ENCODE measurements around the gene TMCC1.
"Not testable (repeated sequence)": the region's sequence is repeated elsewhere in the genome, so short reads cannot be mapped to it uniquely, and the experiment has no call there.

Gene TMCC1

GRCh38 chr3:129892486-129892856 is 1.0 kb downstream of the TMCC1 start:
- no peak for DNase-seq

- no peak for DNase-seq
These were observed 2.6 kb downstream of the TMCC1 start for GRCh38 chr3:129890891-129891290.

DNA sequence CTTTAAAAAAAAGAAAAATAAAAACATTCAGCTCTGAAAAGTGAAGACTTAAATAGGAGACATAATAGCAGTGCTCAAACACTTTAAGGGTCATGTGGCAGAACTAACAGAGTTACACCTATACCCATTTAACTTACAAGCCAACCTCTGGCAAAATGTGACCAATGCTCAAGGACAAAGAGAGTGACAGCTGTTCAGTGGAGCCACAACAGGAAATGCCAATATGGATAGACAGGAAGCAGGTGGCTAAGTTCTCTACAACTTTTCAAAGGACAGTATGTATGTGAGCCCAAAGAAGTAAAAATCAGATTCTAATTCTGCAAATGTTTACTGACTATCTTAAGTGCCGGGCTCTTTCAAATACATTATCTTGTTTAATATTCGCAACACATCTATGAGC is 3.4 kb downstream of the TMCC1 start:
- no peak for DNase-seq

DNA sequence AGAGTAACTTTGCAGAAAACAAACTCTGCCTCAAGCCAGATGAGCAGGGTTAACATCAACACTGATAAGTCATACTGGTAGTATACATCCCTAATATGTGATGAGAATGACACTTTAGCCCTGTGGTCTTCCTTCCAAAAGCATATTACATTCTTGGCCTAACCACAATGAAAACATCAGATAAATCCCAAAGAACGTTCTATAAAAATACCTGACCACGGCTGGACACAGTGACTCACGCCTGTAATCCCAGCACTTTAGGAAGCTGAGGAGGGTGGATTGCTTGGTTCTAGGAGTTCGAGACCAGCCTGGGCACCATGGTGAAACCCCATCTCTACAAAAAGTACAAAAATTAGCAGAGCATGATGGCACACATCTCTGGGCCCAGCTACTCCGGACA is 4.7 kb downstream of the TMCC1 start:
- no peak for DNase-seq

GRCh38 chr3:129881261-129881660 is 12.2 kb downstream of the TMCC1 start:
- DNase-seq, result no peak

GRCh38 chr3:129878355-129878754 is 15.2 kb downstream of the TMCC1 start:
- no peak for DNase-seq

GRCh38 chr3:129874479-129874878 is 19.0 kb downstream of the TMCC1 start:
- DNase-seq, result not testable (repeated sequence)

DNA sequence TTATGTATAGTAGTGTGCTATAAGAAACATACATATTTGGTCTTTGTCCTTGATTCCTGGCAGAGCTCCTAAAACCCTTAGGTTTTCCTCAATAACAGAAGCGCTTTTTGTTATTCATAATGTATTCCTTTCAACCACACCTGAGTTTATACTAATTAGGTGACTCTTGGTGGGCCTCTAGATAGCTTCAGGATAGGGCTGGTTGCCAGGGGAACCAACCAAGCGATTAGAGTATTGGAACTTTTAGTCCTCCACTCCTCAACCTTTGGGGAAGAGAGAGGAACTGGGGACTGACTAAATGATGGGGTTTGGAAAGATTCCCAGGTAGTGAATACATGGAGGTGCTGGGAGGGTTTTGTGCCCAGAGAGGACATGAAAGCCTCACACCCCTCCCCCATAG is 24.6 kb downstream of the TMCC1 start:
- DNase-seq, result no peak

DNA sequence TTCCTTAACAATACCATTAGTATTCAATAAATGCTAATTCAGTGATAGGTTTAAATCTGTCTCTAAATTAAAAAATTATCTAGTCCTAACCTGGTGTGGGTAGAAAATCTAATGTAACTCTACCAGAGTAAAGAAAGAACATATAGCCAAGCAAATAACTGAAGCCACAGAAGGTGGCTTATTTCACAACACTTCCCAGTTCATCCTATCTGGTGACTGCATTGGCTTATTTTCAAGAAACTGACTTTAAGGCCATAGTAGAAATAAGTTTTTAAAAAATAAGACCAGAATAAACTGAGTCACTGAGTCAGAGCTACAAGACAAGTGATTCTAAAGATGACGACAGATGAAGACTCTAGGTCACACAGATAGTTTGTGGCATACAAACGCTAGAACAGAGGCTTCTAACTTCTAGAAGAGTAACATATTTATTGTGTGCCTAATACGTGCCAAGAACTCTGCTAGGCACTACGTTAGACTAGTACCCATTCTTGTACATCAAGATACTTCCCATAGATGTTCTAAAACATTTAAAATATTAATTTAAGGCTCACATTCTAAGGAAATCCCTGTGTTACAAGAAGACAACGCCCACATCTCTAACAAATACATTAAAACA is 25.9 kb downstream of the TMCC1 start:
- no peak for DNase-seq

- DNase-seq, result no peak
These were observed 27.7 kb downstream of the TMCC1 start for GRCh38 chr3:129865806-129866205.

GRCh38 chr3:129864519-129864918 is 29.0 kb downstream of the TMCC1 start:
- no peak for DNase-seq

DNA sequence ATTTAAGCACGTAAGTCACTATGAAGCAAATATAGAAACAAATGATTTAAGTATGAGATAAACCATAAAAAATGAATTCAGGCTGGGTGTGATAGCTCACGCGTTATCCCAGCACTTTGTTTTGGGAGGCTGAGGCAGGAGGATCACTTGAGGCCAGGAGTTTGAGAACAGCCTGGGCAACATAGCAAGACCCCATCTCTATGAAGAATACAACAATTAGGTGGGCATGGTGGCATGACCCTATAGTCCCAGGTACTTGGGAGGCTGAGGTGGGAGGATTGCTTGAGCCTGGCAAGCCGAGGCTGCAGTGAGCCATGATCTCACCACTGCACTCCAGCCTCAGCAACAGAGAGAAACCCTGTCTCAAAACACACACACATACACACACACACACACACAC is 34.2 kb downstream of the TMCC1 start:
- DNase-seq, result no peak

GRCh38 chr3:129857899-129858298 is 35.6 kb downstream of the TMCC1 start:
- no peak for DNase-seq

GRCh38 chr3:129856790-129857189 is 36.7 kb downstream of the TMCC1 start:
- not testable (repeated sequence) for DNase-seq

DNA sequence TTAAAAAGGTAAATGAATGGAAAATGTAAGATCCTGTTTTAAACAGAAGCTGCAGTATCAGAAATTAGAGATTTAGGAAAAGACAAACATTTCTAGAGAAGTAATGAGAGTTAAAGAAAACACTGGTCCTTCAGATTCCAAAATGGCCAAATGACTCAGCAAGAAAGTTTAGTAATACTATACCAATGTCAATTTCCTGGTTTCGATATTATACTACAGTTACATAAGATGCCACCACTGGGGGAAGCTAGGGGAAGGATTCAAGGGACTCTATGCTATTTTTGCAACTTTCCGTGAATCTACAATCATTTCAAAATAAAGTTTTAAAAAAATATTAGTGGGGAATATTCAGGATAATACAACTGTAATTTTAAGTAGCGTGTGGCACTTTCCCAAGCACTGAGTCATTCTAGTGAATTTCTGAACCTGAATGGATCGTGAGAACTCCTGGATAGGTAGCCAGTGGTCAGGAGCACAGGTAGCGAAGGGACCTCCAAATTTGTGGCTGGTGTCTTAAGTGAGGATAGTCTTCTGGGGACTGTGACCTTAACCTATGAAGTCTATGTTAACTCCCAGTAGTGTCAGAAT is 37.6 kb downstream of the TMCC1 start:
- no peak for DNase-seq

GRCh38 chr3:129855170-129855831 is 38.2 kb downstream of the TMCC1 start:
- no peak for DNase-seq

- DNase-seq, result no peak
These were observed 39.1 kb downstream of the TMCC1 start for GRCh38 chr3:129854460-129854859.

GRCh38 chr3:129845956-129846355 is 47.6 kb downstream of the TMCC1 start:
- DNase-seq, result no peak

DNA sequence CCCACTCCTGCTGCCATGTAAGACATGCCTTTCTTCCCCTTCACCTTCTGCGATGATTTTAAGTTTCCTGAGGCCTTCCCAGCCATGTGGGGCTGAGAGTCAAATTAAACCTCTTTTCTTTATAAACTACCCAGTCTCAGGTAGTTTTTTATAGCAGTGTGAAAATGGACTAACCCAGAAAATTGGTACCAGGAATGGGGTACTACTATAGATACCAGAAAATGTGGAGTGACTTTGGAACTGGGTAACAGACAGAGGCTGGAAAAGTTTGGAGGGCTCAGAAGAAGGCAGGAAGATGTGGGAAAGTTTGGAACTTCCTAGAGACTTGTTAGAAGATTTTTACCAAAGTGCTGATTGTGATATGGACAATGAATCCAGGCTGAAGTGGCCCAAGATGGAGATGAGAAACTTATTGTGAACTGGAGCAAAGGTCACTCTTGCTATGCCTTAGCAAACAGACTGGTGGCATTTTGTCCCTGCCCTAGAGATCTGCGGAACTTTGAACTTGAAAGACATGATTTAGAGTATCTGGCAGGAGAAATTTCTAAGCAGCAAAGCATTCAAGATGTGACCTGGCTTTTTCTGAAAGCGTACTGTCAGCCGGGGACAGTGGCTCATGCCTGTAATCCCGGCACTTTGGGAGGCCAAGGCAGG is 52.7 kb downstream of the TMCC1 start:
- DNase-seq, result no peak

DNA sequence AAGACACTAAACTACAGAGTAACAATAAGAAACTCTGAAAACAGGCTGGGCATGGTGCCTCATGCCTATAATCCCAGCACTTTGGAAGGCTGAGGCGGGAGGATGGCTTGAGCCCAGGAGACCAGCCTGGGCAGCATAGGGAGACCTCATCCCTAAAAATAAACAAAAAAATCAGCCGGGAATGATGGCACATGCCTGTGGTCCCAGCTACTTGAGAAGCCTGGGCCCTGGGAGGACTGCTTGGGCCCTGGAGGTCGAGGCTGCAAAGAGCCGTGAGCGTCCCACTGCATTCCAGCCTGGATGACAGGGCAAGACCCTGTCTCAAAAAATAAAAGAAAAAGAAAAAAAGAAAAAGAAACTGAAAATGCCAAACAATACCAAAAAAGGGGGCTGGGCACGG is 55.4 kb downstream of the TMCC1 start:
- DNase-seq, result no peak

GRCh38 chr3:129837065-129837642 is 56.4 kb downstream of the TMCC1 start:
- no peak for DNase-seq

GRCh38 chr3:129836381-129837064 is 57.0 kb downstream of the TMCC1 start:
- DNase-seq, result no peak

- DNase-seq, result no peak
These were observed 58.3 kb downstream of the TMCC1 start for GRCh38 chr3:129835198-129835597.
